ENCODE results near the gene SPRR1A.

SPRR1A gene

GRCh38 chr1:153032677-153033308, 48.9 kb downstream of the SPRR1A start:
- peak; percentile 79 for DNase-seq

DNA sequence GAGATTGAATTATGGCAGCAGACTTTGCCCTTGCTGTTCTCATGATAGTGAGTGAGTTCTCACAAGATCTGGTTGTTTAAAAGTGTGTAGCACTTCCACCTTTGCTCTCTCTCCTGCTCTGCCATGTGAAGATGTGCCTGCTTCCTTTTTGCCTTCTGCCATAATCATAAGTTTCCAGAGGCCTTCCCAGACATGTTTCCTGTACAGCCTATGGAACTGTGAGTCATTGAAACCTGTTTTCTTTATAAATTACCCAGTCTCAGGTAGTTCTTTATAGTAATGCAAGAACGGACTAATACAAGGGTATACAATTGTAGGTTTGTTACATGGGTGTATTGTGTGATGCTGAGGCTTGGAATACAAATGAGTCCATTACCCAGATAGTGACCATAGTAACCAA, 51.3 kb downstream of the SPRR1A start:
- DNase-seq, result no peak
